Neural progenitor cell (in vitro differentiated cells): ENCODE measurements around the gene ARPP21.

ENCODE experiments used
- CTCF ChIP-seq: fragments of 200-600 bp; sonication (generic); IDR thresholded peaks from 2 replicates; pipeline ENCODE4 v1.5.1; 2017; ENCODE audit warnings: antibody characterized with exemption, mild to moderate bottlenecking
- EZH2 ChIP-seq: fragments of 200-600 bp; sonication (generic); IDR thresholded peaks from 2 replicates; pipeline ENCODE4 v1.6.1; 2017; ENCODE audit warnings: antibody characterized with exemption, mild to moderate bottlenecking, moderate library complexity
- EZH2phosphoT487 ChIP-seq: fragments of 200-600 bp; sonication (generic); IDR thresholded peaks from 2 replicates; pipeline ENCODE4 v1.6.1; 2017; ENCODE audit warnings: antibody characterized with exemption

GRCh38 chr3:35678643-35679161, 39.4 kb downstream of the ARPP21 start:
- TF ChIP-seq EZH2phosphoT487 (no peak), CTCF (no peak), EZH2 (no peak)
